ENCODE measurements around the gene CD274.

CD274 gene

GRCh38 chr9:5518171-5518936 lies 68.0 kb downstream of the CD274 start:
- peak; percentile 44 for DNase-seq (ENCODE audit: low spot score)
- TF ChIP-seq, protein P1, sequence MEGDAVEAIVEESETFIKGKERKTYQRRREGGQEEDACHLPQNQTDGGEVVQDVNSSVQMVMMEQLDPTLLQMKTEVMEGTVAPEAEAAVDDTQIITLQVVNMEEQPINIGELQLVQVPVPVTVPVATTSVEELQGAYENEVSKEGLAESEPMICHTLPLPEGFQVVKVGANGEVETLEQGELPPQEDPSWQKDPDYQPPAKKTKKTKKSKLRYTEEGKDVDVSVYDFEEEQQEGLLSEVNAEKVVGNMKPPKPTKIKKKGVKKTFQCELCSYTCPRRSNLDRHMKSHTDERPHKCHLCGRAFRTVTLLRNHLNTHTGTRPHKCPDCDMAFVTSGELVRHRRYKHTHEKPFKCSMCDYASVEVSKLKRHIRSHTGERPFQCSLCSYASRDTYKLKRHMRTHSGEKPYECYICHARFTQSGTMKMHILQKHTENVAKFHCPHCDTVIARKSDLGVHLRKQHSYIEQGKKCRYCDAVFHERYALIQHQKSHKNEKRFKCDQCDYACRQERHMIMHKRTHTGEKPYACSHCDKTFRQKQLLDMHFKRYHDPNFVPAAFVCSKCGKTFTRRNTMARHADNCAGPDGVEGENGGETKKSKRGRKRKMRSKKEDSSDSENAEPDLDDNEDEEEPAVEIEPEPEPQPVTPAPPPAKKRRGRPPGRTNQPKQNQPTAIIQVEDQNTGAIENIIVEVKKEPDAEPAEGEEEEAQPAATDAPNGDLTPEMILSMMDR (IDR thresholded peaks at IDR 0.05; ENCODE audit: extremely low read depth, missing control alignments) = no peak

GRCh38 chr9:5518937-5519319 lies 68.6 kb downstream of the CD274 start:
- TF ChIP-seq, protein P1 (IDR thresholded peaks at IDR 0.05; ENCODE audit: extremely low read depth, missing control alignments) = no peak
- DNase-seq (ENCODE audit: low spot score) = no peak

Data from GM20000 (cell line).